ENCODE data around the gene INTS7.
"Not testable (repeated sequence)": the region's sequence is repeated elsewhere in the genome, so short reads cannot be mapped to it uniquely, and the experiment has no call there.

Gene INTS7

GRCh38 chr1:211938561-211938997 lies 96.8 kb downstream of the INTS7 start:
- no peak for TF ChIP-seq CTCF (IDR thresholded peaks at IDR 0.05; ENCODE audit: low read depth, low read length)
- no peak for DNase-seq (ENCODE audit: extremely low read depth, low read depth)

- not testable (repeated sequence) for DNase-seq (ENCODE audit: extremely low read depth, low read depth)
These were observed 97.9 kb downstream of the INTS7 start for GRCh38 chr1:211937422-211937821.

GRCh38 chr1:211935448-211935970 lies 99.8 kb downstream of the INTS7 start:
- no peak for DNase-seq (ENCODE audit: extremely low read depth, low read depth)
- TF ChIP-seq CTCF (IDR thresholded peaks at IDR 0.05; ENCODE audit: low read depth, low read length), result no peak

DNA sequence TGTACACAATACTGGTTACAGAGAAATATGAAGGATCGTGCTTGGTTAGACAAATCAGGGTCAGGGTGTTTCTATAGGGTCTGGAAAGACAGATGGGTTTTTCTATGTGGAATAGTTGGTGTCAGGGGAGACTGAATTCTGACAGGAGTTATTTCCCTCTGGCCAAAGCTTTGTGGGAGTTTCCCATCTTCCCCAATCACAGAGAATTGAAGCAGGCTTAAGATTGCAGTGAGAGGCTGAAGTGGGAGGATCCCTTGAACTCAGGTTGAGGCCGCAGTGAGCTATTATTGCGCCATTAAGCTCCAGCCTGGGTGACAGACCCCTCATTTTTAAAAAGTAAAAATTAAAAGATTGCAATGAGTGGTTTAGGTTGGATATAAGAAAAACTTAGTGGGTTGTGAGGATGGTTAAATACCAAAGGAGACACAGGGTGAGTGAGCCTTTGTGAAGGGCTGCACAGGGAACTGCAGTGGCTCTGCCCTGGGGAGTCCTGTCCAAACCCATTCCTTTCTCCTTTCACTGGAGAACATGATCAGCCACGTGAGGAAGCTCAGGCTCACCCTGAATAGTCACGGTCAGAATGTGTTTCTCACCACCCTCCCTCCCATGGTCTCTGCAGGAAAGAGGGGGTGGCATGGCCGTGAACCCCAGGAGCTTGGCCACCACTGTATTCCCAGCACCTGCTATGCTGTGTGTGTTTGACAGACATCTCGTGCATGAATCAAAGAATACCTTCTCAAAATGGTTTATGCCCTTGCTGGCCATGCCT lies 101.2 kb downstream of the INTS7 start:
- no peak for TF ChIP-seq CTCF (IDR thresholded peaks at IDR 0.05; ENCODE audit: low read depth, low read length)
- no peak for DNase-seq (ENCODE audit: extremely low read depth, low read depth)

DNA sequence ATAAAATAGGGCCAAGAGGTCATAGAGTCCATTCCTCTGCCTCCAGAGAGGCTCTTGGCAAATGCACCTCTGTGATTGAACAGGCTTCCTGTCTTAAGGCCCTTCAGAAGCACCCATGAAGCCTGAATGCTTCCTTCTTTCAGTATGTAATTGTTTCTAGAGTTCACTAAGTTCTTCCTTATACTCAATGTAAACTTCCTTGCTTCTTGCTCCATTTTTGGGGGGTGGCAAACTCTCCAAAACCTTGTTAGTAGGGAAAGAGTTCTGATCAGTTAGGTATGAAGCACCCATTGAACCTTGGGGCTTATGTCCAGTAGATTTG lies 102.5 kb downstream of the INTS7 start:
- no peak for DNase-seq (ENCODE audit: extremely low read depth, low read depth)
- TF ChIP-seq CTCF (IDR thresholded peaks at IDR 0.05; ENCODE audit: low read depth, low read length), result no peak

GRCh38 chr1:211932231-211932932 lies 103.0 kb downstream of the INTS7 start:
- TF ChIP-seq CTCF (IDR thresholded peaks at IDR 0.05; ENCODE audit: low read depth, low read length), result no peak
- no peak for DNase-seq (ENCODE audit: extremely low read depth, low read depth)

DNA sequence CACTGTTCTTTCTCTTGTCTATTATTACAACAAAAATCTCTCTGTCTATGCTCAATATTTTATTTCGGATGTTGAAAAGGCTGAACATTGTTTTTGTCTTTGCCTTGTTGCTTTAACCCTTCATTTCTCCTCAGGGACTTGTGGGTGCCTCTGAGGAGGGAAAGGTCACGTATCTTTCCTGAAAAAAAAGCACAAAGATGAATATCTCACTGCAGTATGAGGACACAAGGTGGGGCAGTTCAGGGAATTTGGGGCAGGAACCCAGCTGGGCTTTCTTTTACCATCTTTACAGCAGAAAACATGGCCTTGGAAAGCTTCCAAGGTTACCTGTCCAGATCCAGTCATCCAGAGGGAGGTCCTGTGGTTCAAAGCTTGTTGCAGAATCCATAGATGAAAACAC lies 105.7 kb downstream of the INTS7 start:
- no peak for DNase-seq (ENCODE audit: extremely low read depth, low read depth)
- TF ChIP-seq CTCF (IDR thresholded peaks at IDR 0.05; ENCODE audit: low read depth, low read length), result no peak

Data from AG09319 (cell line).